GM23338 (cell line): ENCODE measurements around the gene CDYL. TPM values are rescaled to one million over a fixed set of nuclear protein-coding genes. Genes with fewer than 3 reads are reported as not detected.

ENCODE experiments used
- ATAC-seq: fragments of 200-7000 bp; cut with Tn5 transposase; 3 replicates; pipeline ENCODE4 v1.9.1; 2020
- DNase-seq: peaks from one replicate; pipeline ENCODE4 v3.0.0-alpha.2; 2015; ENCODE audit warnings: low spot score
- H2AFZ ChIP-seq: fragments of 200-600 bp; sonication (generic); 2 replicates; pipeline ENCODE4 v1.8.0; 2016; ENCODE audit warnings: antibody characterized with exemption, mild to moderate bottlenecking, moderate library complexity
- H3F3A ChIP-seq: fragments of 200-600 bp; sonication (generic); replicated peaks from 2 replicates; pipeline ENCODE4 v1.8.0; 2017; ENCODE audit warnings: antibody characterized with exemption, mixed run types, low read depth
- H3K27ac ChIP-seq: fragments of 200-600 bp; sonication (generic); 2 replicates; pipeline ENCODE4 v1.6.1; 2016; ENCODE audit warnings: low read depth
- H3K27me3 ChIP-seq: fragments of 200-600 bp; sonication (generic); 2 replicates; pipeline ENCODE4 v1.8.0; 2016; ENCODE audit warnings: mild to moderate bottlenecking, mixed run types, moderate library complexity; ENCODE audit not compliant: insufficient read depth
- H3K36me3 ChIP-seq: fragments of 200-600 bp; sonication (generic); 2 replicates; pipeline ENCODE4 v1.8.0; 2016; ENCODE audit warnings: mild to moderate bottlenecking; ENCODE audit not compliant: insufficient read depth
- H3K4me1 ChIP-seq: fragments of 200-600 bp; sonication (generic); 2 replicates; pipeline ENCODE4 v1.8.0; 2016; ENCODE audit warnings: mild to moderate bottlenecking, moderate library complexity; ENCODE audit not compliant: insufficient read depth
- H3K4me2 ChIP-seq: fragments of 200-600 bp; sonication (generic); 2 replicates; pipeline ENCODE4 v1.7.1; 2017; ENCODE audit warnings: mixed run types
- H3K4me3 ChIP-seq: fragments of 200-600 bp; sonication (generic); 2 replicates; pipeline ENCODE4 v1.6.1; 2016; ENCODE audit warnings: mixed run types
- H3K79me2 ChIP-seq: fragments of 200-600 bp; sonication (generic); replicated peaks from 2 replicates; pipeline ENCODE4 v1.8.0; 2017; ENCODE audit warnings: mild to moderate bottlenecking; ENCODE audit not compliant: insufficient read depth
- H3K9me2 ChIP-seq: fragments of 200-600 bp; sonication (generic); 2 replicates; pipeline ENCODE4 v1.8.0; 2017; ENCODE audit not compliant: insufficient read depth
- H4K20me1 ChIP-seq: fragments of 200-600 bp; sonication (generic); replicated peaks from 2 replicates; pipeline ENCODE4 v1.8.0; 2017; ENCODE audit warnings: mild to moderate bottlenecking; ENCODE audit not compliant: insufficient read depth
- H3K27ac Mint-ChIP-seq: 2 replicates; pipeline ENCODE4 v1.8.0; 2020; ENCODE audit warnings: inconsistent platforms, mild to moderate bottlenecking, moderate library complexity, mixed read lengths
- H3K27me3 Mint-ChIP-seq: 3 replicates; pipeline ENCODE4 v1.8.0; 2022; ENCODE audit warnings: low read depth, mild to moderate bottlenecking, moderate library complexity, mixed read lengths, inconsistent platforms; ENCODE audit not compliant: insufficient read depth, poor library complexity
- H3K36me3 Mint-ChIP-seq: 3 replicates; pipeline ENCODE4 v1.8.0; 2021; ENCODE audit warnings: low read depth, mild to moderate bottlenecking, inconsistent platforms, moderate library complexity, mixed read lengths
- H3K4me1 Mint-ChIP-seq: 3 replicates; pipeline ENCODE4 v1.8.0; 2020; ENCODE audit warnings: mild to moderate bottlenecking, inconsistent platforms, mixed read lengths
- H3K4me3 Mint-ChIP-seq: 3 replicates; pipeline ENCODE4 v1.8.0; 2021; ENCODE audit warnings: moderate library complexity, mild to moderate bottlenecking, inconsistent platforms, mixed read lengths
- H3K9me3 Mint-ChIP-seq: 3 replicates; pipeline ENCODE4 v1.8.0; 2020; ENCODE audit warnings: moderate library complexity, mild to moderate bottlenecking, inconsistent platforms, mixed read lengths
- CREB1 ChIP-seq: fragments of 250-450 bp; sonication (Bioruptor Pico); IDR thresholded peaks from 2 replicates; pipeline ENCODE4 v1.5.0; 2020; ENCODE audit warnings: low read depth, mild to moderate bottlenecking, moderate library complexity
- CTCF ChIP-seq, 2 experiments: fragments of 200-600 bp in 1 of 2; sonication (generic) in 1 of 2; conservative IDR thresholded peaks; 2 replicates each; pipeline versions ENCODE4 v1.5.1 to v1.6.1; 2016 to 2017; ENCODE audit warnings: antibody characterized with exemption in 2 of 2, low read depth in 2 of 2, mild to moderate bottlenecking in 2 of 2, moderate library complexity in 1 of 2
- ETS1 ChIP-seq: IDR thresholded peaks from 2 replicates; pipeline ENCODE4 v1.6.1; 2016; ENCODE audit warnings: antibody characterized with exemption
- EZH2 ChIP-seq: fragments of 200-600 bp; sonication (generic); IDR thresholded peaks from one replicate; pipeline ENCODE4 v1.8.0; 2017; ENCODE audit warnings: antibody characterized with exemption, mild to moderate bottlenecking, low read depth; ENCODE audit not compliant: unreplicated experiment
- EZH2phosphoT487 ChIP-seq: fragments of 200-600 bp; sonication (generic); IDR thresholded peaks from one replicate; pipeline ENCODE4 v1.8.1; 2018; ENCODE audit warnings: antibody characterized with exemption; ENCODE audit not compliant: unreplicated experiment
- JUNB ChIP-seq: IDR thresholded peaks from one replicate; pipeline ENCODE4 v1.6.1; 2016; ENCODE audit warnings: antibody characterized with exemption; ENCODE audit not compliant: unreplicated experiment
- NANOG ChIP-seq: IDR thresholded peaks from 2 replicates; pipeline ENCODE4 v1.6.1; 2016; ENCODE audit warnings: antibody characterized with exemption, borderline replicate concordance
- POLR2AphosphoS5 ChIP-seq: IDR thresholded peaks from 2 replicates; pipeline ENCODE4 v1.6.1; 2016; ENCODE audit warnings: antibody characterized with exemption, low read depth
- REST ChIP-seq: IDR thresholded peaks from one replicate; pipeline ENCODE4 v1.6.1; 2018; ENCODE audit warnings: antibody characterized with exemption; ENCODE audit not compliant: unreplicated experiment
- STAT1 ChIP-seq: IDR thresholded peaks from one replicate; pipeline ENCODE4 v1.6.1; 2016; ENCODE audit warnings: antibody characterized with exemption; ENCODE audit not compliant: unreplicated experiment
- ZNF114 ChIP-seq: fragments of 250-450 bp; sonication (Bioruptor Pico); IDR thresholded peaks from 2 replicates; pipeline ENCODE4 v1.5.0; 2020; ENCODE audit warnings: mild to moderate bottlenecking, moderate library complexity
- ZNF331 ChIP-seq: fragments of 250-450 bp; sonication (Bioruptor Pico); IDR thresholded peaks from 2 replicates; pipeline ENCODE4 v1.5.0; 2020; ENCODE audit warnings: low read depth, mild to moderate bottlenecking, moderate library complexity
- polyA plus RNA-seq: library from polyadenylated mRNA; unstranded; fragments of >200 nt; fragmentation: Nextera tagmentation; extraction: Ambion mirVana; gene quantifications from 2 replicates; pipeline ENCODE4 v1.2.1, GENCODE V29; 2016
- total RNA-seq: library from RNA; depleted of rRNA; stranded (reverse); fragments of >200 nt; shearing (Covaris generic); gene quantifications from 2 replicates; pipeline ENCODE4 v1.2.3, GENCODE V29; 2014

Gene CDYL
- total and polyA plus RNA-seq, 2 experiments from 2014 or later, result 67.2 to 128 TPM

- TF ChIP-seq CTCF (conservative IDR thresholded peaks at IDR 0.05; ENCODE audit: low read depth in 2 of 2), result no peak
- no peak for TF ChIP-seq ETS1
- no peak for TF ChIP-seq EZH2
- no peak for TF ChIP-seq ZNF114 (CRISPR knock-in tag)
- no peak for TF ChIP-seq POLR2AphosphoS5
- no peak for TF ChIP-seq JUNB
- TF ChIP-seq REST, result no peak
- TF ChIP-seq ZNF331, result no peak
- TF ChIP-seq STAT1, result no peak
- no peak for TF ChIP-seq EZH2phosphoT487
Observed at GRCh38 chr6:4890191-4890590, 114.0 kb downstream of the CDYL start (continued).

- H3K9me3 Mint-ChIP-seq, result no peaks in the 10 kb centered on the region
- peaks cover 17% of the 10 kb centered on the region for H3K27me3 Mint-ChIP-seq
- H3K4me3 ChIP-seq, result no peak overlapping the region
- H3K4me1 ChIP-seq, result peaks cover 11% of the 10 kb centered on the region; the same call in 1 of the 2 replicates
- no peak overlapping the region for H3K27ac ChIP-seq
- peaks cover 38% of the 10 kb centered on the region for H3K36me3 Mint-ChIP-seq
- ATAC-seq, result no peak
- H3F3A ChIP-seq, result peaks cover 13% of the 10 kb centered on the region
- peaks cover 34% of the 10 kb centered on the region for H3K4me1 Mint-ChIP-seq
- H4K20me1 ChIP-seq, result peaks cover 76% of the 10 kb centered on the region
- no peak for DNase-seq
- no peak overlapping the region for H3K4me2 ChIP-seq
- H3K9me2 ChIP-seq, result no peaks in the 10 kb centered on the region
- H2AFZ ChIP-seq, result no peak overlapping the region
- H3K27me3 ChIP-seq, result no peaks in the 10 kb centered on the region
- H3K36me3 ChIP-seq, result no peaks in the 10 kb centered on the region
- H3K27ac Mint-ChIP-seq, result no peak overlapping the region
- peaks cover 83% of the 10 kb centered on the region for H3K79me2 ChIP-seq
- H3K4me3 Mint-ChIP-seq, result no peak overlapping the region
- TF ChIP-seq JUNB (no peak), REST (no peak), ZNF331 (no peak), ZNF114 (CRISPR knock-in tag) (no peak), POLR2AphosphoS5 (no peak), NANOG (no peak), CTCF (conservative IDR thresholded peaks at IDR 0.05; ENCODE audit: low read depth in 2 of 2) (no peak), CREB1 (CRISPR knock-in tag) (no peak), EZH2phosphoT487 (no peak)
Observed at GRCh38 chr6:4890627-4891026, 114.4 kb downstream of the CDYL start.
